K562 (cell line): Measurements from ENCODE around the gene PLEKHO2. TPM values are rescaled to one million over a fixed set of nuclear protein-coding genes. Genes with fewer than 3 reads are reported as not detected.

Experiments
- BRCA1 ChIP-seq, 2 experiments: fragments of 450-650 bp in 1 of 2; sonication (generic) in 1 of 2; formaldehyde crosslinking in 1 of 2; IDR thresholded peaks; 2 replicates each; pipeline versions ENCODE4 v1.5.0 to v1.6.1; 2017 to 2020; ENCODE audit warnings: mild to moderate bottlenecking in 1 of 2, missing genetic modification reagents in 1 of 2
- BRD9 ChIP-seq: fragments of 450-650 bp; IDR thresholded peaks from 2 replicates; pipeline ENCODE4 v1.6.1; 2018; ENCODE audit warnings: low read depth; ENCODE audit not compliant: partially characterized antibody
- CBFA2T3 ChIP-seq: fragments of 450-650 bp; IDR thresholded peaks from 2 replicates; pipeline ENCODE4 v1.6.1; 2017
- CCAR2 ChIP-seq: fragments of 200-400 bp; formaldehyde crosslinking; IDR thresholded peaks from 2 replicates; pipeline ENCODE4 v1.6.1; 2017; ENCODE audit warnings: mild to moderate bottlenecking, low read depth, low read length
- E4F1 ChIP-seq: fragments of 250-450 bp; sonication (Bioruptor Pico); IDR thresholded peaks from 2 replicates; pipeline ENCODE4 v1.5.0; 2021; ENCODE audit warnings: mild to moderate bottlenecking, borderline replicate concordance
- ETV1 ChIP-seq: fragments of 450-650 bp; conservative IDR thresholded peaks from 2 replicates; pipeline ENCODE4 v1.6.1; 2016; ENCODE audit warnings: missing genetic modification characterization, control low read depth, low read depth, missing compliant biosample characterization
- FOSL1 ChIP-seq: fragments of 200-800 bp; sonication (Bioruptor generic); conservative IDR thresholded peaks from 2 replicates; pipeline ENCODE4 v1.6.1; 2016; ENCODE audit warnings: missing genetic modification characterization, missing compliant biosample characterization
- FOXK2 ChIP-seq, 2 experiments: fragments of 450-650 bp; IDR thresholded peaks in 1 of 2; conservative IDR thresholded peaks in 1 of 2; 2 replicates each; pipeline ENCODE4 v1.6.1; 2016; ENCODE audit warnings: low read depth in 2 of 2, mild to moderate bottlenecking in 1 of 2
- HLTF ChIP-seq: fragments of 450-650 bp; IDR thresholded peaks from 2 replicates; pipeline ENCODE4 v1.6.1; 2016
- MAZ ChIP-seq, 2 experiments: fragments of 450-650 bp in 1 of 2; sonication (generic) in 1 of 2; formaldehyde crosslinking; IDR thresholded peaks in 1 of 2; conservative IDR thresholded peaks in 1 of 2; 2 replicates each; pipeline versions ENCODE4 v1.4.0 to v1.5.0; 2020; ENCODE audit warnings: mild to moderate bottlenecking in 1 of 2, missing genetic modification reagents in 1 of 2
- MEIS2 ChIP-seq: fragments of 450-650 bp; IDR thresholded peaks from 2 replicates; pipeline ENCODE4 v1.6.1; 2014; ENCODE audit warnings: mild to moderate bottlenecking; ENCODE audit not compliant: partially characterized antibody
- NELFE ChIP-seq: IDR thresholded peaks from 2 replicates; pipeline ENCODE4 v1.6.1; 2011; ENCODE audit warnings: mild to moderate bottlenecking; ENCODE audit not compliant: insufficient read depth, insufficient read length
- PBX2 ChIP-seq, 2 experiments: IDR thresholded peaks in 1 of 2; conservative IDR thresholded peaks in 1 of 2; 2 replicates each; pipeline ENCODE4 v1.6.1; 2016; ENCODE audit warnings: low read depth in 2 of 2, mild to moderate bottlenecking in 1 of 2, missing compliant biosample characterization in 1 of 2, missing genetic modification characterization in 1 of 2, moderate library complexity in 1 of 2
- PML ChIP-seq: IDR thresholded peaks from 2 replicates; pipeline ENCODE4 v1.6.1; 2012; ENCODE audit warnings: low read length, inconsistent platforms
- SMARCC2 ChIP-seq: fragments of 450-650 bp; IDR thresholded peaks from 2 replicates; pipeline ENCODE4 v1.6.1; 2017; ENCODE audit warnings: antibody characterized with exemption, moderate library complexity, mild to moderate bottlenecking, low read depth
- ZBTB9 ChIP-seq: fragments of 450-650 bp; formaldehyde crosslinking; IDR thresholded peaks from 2 replicates; pipeline ENCODE4 v1.4.0; 2020; ENCODE audit warnings: mild to moderate bottlenecking, moderate library complexity
- ZFPM2 ChIP-seq: fragments of 250-450 bp; sonication (Bioruptor Pico); IDR thresholded peaks from 2 replicates; pipeline ENCODE4 v1.5.1; 2022; ENCODE audit warnings: mild to moderate bottlenecking
- ZNF766 ChIP-seq: fragments of 200-800 bp; sonication (Bioruptor generic); conservative IDR thresholded peaks from 2 replicates; pipeline ENCODE4 v1.6.1; 2016; ENCODE audit warnings: missing genetic modification characterization, missing compliant biosample characterization
- polyA plus RNA-seq, 8 experiments: library from polyadenylated mRNA; depleted of rRNA in 4 of 8; stranded (reverse) in 5 of 8; unstranded in 3 of 8; fragments of >200 nt; fragmentation: Nextera tagmentation in 2 of 8; fragmentation: Illumina TruSeq in 1 of 8; extraction: Ambion mirVana in 2 of 8; extraction: Trizol in 1 of 8; gene quantifications; 2 replicates each; pipeline versions ENCODE4 v1.2.1 to v1.2.3, GENCODE V29; 2011 to 2014; ENCODE audit warnings: inconsistent platforms in 1 of 8, missing spikeins in 1 of 8
- total RNA-seq, 7 experiments: library from RNA; depleted of rRNA in 6 of 7; stranded (reverse); fragments of >200 nt in 6 of 7; fragmentation: Illumina TruSeq in 2 of 7; extraction: Trizol in 2 of 7; gene quantifications; 2 replicates each; pipeline versions ENCODE4 v1.2.1 to v1.2.3, GENCODE V29; 2011 to 2021; ENCODE audit warnings: low replicate concordance in 1 of 7

The PLEKHO2 gene
- total and polyA plus RNA-seq, 9 of the 15 experiments (the other 6 are each of a cell fraction or from before 2014, with no cell fraction given): 0.24 to 8.8 (median 5.5) TPM

- TF ChIP-seq CCAR2: no peak
- TF ChIP-seq FOSL1 (tag): peak; percentile 58; the same call in 1 of the 2 replicates
- TF ChIP-seq FOXK2 (conservative IDR thresholded peaks at IDR 0.05 in 1 of 2, IDR thresholded peaks at IDR 0.05 in 1 of 2; ENCODE audit: low read depth in 2 of 2): no peak
- TF ChIP-seq BRD9: no peak
- TF ChIP-seq CBFA2T3: peak; percentile 68
- TF ChIP-seq ZBTB9: no peak
- 0 out of 2 replicates have a peak, but pooled peaks have one; percentile 6 for TF ChIP-seq ETV1 (tag)
- no peak for TF ChIP-seq HLTF
- TF ChIP-seq PML: no peak
- 0 out of 4 replicates have a peak, but pooled peaks of 1 of the 2 experiments have one; percentile 38 for TF ChIP-seq MAZ (CRISPR knock-in tag; conservative IDR thresholded peaks at IDR 0.05 in 1 of 2, IDR thresholded peaks at IDR 0.05 in 1 of 2)
- TF ChIP-seq ZNF766: no peak
- TF ChIP-seq BRCA1 (IDR thresholded peaks at IDR 0.05): no peak
- no peak for TF ChIP-seq BRCA1 (CRISPR knock-in tag; IDR thresholded peaks at IDR 0.05)
- TF ChIP-seq ZFPM2 (CRISPR knock-in tag): no peak
- no peak for TF ChIP-seq NELFE
- no peak for TF ChIP-seq SMARCC2
- TF ChIP-seq PBX2 (CRISPR knock-in tag; IDR thresholded peaks at IDR 0.05; ENCODE audit: low read depth): no peak
- peak; percentile 71 for TF ChIP-seq PBX2 (tag; conservative IDR thresholded peaks at IDR 0.05; ENCODE audit: low read depth)
- no peak for TF ChIP-seq E4F1 (CRISPR knock-in tag)
- peak; percentile 72 for TF ChIP-seq MEIS2
Measured at GRCh38 chr15:64897345-64897985, 55.8 kb downstream of the PLEKHO2 start (continued).
